Stimulated activated CD4-positive, alpha-beta T cell treated with anti-CD3 and anti-CD28 coated beads, Interleukin-4, amount 100 ng/mL, for 4 hours (primary cell): ENCODE results near the gene HECW1.
"Not testable (repeated sequence)": the region's sequence is repeated elsewhere in the genome, so short reads cannot be mapped to it uniquely, and the experiment has no call there.

ENCODE experiments used
- DNase-seq, 2 experiments: peaks; one replicate each; pipeline ENCODE4 v3.0.0-alpha.2; 2020

The HECW1 gene

GRCh38 chr7:43314379-43315158 lies 202.1 kb downstream of the HECW1 start:
- DNase-seq, result no peak

- no peak for DNase-seq
These were observed 204.6 kb downstream of the HECW1 start for GRCh38 chr7:43317075-43317474.

- no peak for DNase-seq
These were observed 205.8 kb downstream of the HECW1 start for GRCh38 chr7:43318188-43318770.

- no peak for DNase-seq
These were observed 213.1 kb downstream of the HECW1 start for GRCh38 chr7:43325595-43325994.

GRCh38 chr7:43328336-43328735 lies 215.9 kb downstream of the HECW1 start:
- no peak for DNase-seq

- DNase-seq, result no peak
These were observed 216.4 kb downstream of the HECW1 start for GRCh38 chr7:43328785-43329380.

- DNase-seq, result no peak
These were observed 219.8 kb downstream of the HECW1 start for GRCh38 chr7:43332193-43332796.

- DNase-seq, result no peak
These were observed 224.7 kb downstream of the HECW1 start for GRCh38 chr7:43337191-43337590.

- DNase-seq, result no peak
These were observed 225.4 kb downstream of the HECW1 start for GRCh38 chr7:43337811-43338210.

GRCh38 chr7:43341132-43341531 lies 228.7 kb downstream of the HECW1 start:
- no peak for DNase-seq

- DNase-seq, result not testable (repeated sequence)
These were observed 231.0 kb downstream of the HECW1 start for GRCh38 chr7:43343417-43343816.

- DNase-seq, result not testable (repeated sequence)
These were observed 233.2 kb downstream of the HECW1 start for GRCh38 chr7:43345696-43346095.

- DNase-seq, result no peak
These were observed 239.2 kb downstream of the HECW1 start for GRCh38 chr7:43351683-43352082.

GRCh38 chr7:43353902-43354301 lies 241.5 kb downstream of the HECW1 start:
- no peak for DNase-seq

GRCh38 chr7:43362652-43363034 lies 250.2 kb downstream of the HECW1 start:
- DNase-seq, result no peak

- DNase-seq, result no peak
These were observed 250.8 kb downstream of the HECW1 start for GRCh38 chr7:43363035-43363791.

GRCh38 chr7:43364391-43364790 lies 251.9 kb downstream of the HECW1 start:
- no peak for DNase-seq

GRCh38 chr7:43372676-43373355 lies 260.4 kb downstream of the HECW1 start:
- DNase-seq, result no peak

GRCh38 chr7:43377196-43377960 lies 264.9 kb downstream of the HECW1 start:
- DNase-seq, result no peak

- no peak for DNase-seq
These were observed 266.8 kb downstream of the HECW1 start for GRCh38 chr7:43379210-43379609.

- no peak for DNase-seq
These were observed 272.3 kb downstream of the HECW1 start for GRCh38 chr7:43384616-43385308.
